ENCODE data around the gene ATG12.

GRCh38 chr5:115800108-115800507, 41.3 kb downstream of the ATG12 start:
- no peak for TF ChIP-seq POGK (CRISPR knock-in tag; conservative IDR thresholded peaks at IDR 0.05)
- TF ChIP-seq EED (CRISPR knock-in tag; IDR thresholded peaks at IDR 0.05): no peak
- no peak for TF ChIP-seq BORCS8-MEF2B (CRISPR knock-in tag; IDR thresholded peaks at IDR 0.05)
- TF ChIP-seq, protein P1, sequence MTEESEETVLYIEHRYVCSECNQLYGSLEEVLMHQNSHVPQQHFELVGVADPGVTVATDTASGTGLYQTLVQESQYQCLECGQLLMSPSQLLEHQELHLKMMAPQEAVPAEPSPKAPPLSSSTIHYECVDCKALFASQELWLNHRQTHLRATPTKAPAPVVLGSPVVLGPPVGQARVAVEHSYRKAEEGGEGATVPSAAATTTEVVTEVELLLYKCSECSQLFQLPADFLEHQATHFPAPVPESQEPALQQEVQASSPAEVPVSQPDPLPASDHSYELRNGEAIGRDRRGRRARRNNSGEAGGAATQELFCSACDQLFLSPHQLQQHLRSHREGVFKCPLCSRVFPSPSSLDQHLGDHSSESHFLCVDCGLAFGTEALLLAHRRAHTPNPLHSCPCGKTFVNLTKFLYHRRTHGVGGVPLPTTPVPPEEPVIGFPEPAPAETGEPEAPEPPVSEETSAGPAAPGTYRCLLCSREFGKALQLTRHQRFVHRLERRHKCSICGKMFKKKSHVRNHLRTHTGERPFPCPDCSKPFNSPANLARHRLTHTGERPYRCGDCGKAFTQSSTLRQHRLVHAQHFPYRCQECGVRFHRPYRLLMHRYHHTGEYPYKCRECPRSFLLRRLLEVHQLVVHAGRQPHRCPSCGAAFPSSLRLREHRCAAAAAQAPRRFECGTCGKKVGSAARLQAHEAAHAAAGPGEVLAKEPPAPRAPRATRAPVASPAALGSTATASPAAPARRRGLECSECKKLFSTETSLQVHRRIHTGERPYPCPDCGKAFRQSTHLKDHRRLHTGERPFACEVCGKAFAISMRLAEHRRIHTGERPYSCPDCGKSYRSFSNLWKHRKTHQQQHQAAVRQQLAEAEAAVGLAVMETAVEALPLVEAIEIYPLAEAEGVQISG (CRISPR knock-in tag; IDR thresholded peaks at IDR 0.05): no peak
- TF ChIP-seq POLR2A (IDR thresholded peaks at IDR 0.05; ENCODE audit: insufficient read depth in 1 of 2, low read depth in 2 of 2, low read length in 2 of 2): no peak
- TF ChIP-seq MLLT10 (CRISPR knock-in tag; IDR thresholded peaks at IDR 0.05): no peak
- no peak for TF ChIP-seq ZNF484 (CRISPR knock-in tag; IDR thresholded peaks at IDR 0.05; ENCODE audit: borderline replicate concordance, low read depth)
- TF ChIP-seq ZFX (CRISPR knock-in tag; IDR thresholded peaks at IDR 0.05; ENCODE audit: low read depth): no peak
- no peak for TF ChIP-seq ZNF784 (CRISPR knock-in tag; IDR thresholded peaks at IDR 0.05; ENCODE audit: borderline replicate concordance)

All from HepG2 (cell line).